GM18520 (cell line): ENCODE results near the gene USP17L10.
"Not testable (repeated sequence)": the region's sequence is repeated elsewhere in the genome, so short reads cannot be mapped to it uniquely, and the experiment has no call there.

Source experiments
- ATAC-seq: cut with Tn5 transposase; IDR thresholded peaks from one replicate; pipeline ENCODE4 v1.9.1; 2021; ENCODE audit not compliant: unreplicated experiment

The USP17L10 gene, protein sequence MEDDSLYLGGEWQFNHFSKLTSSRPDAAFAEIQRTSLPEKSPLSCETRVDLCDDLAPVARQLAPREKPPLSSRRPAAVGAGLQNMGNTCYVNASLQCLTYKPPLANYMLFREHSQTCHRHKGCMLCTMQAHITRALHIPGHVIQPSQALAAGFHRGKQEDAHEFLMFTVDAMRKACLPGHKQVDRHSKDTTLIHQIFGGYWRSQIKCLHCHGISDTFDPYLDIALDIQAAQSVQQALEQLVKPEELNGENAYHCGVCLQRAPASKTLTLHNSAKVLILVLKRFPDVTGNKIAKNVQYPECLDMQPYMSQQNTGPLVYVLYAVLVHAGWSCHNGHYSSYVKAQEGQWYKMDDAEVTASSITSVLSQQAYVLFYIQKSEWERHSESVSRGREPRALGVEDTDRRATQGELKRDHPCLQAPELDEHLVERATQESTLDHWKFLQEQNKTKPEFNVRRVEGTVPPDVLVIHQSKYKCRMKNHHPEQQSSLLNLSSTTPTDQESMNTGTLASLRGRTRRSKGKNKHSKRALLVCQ

DNA sequence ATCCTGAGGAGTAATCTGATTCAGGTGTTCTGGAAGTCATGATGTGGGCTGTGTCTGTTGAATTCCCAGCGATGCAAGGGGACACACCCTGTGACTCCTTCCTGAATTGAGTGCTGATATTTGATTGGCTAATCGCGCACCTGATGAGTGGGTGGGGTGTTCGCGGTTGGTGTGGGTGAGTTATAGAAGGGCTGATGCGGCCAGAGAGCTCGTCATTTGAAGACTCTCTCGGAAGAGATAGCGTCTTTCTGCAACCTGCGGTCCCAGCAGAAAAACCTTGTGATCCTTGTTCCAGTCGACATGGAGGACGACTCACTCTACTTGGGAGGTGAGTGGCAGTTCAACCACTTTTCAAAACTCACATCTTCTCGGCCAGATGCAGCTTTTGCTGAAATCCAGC lies at the start of gene USP17L10:
TSS of gene USP17L10 (plus strand) at position 301 of the 400 bp plus-strand sequence. CDS start at position 301, 0 bp downstream.
- ATAC-seq: not testable (repeated sequence)

DNA sequence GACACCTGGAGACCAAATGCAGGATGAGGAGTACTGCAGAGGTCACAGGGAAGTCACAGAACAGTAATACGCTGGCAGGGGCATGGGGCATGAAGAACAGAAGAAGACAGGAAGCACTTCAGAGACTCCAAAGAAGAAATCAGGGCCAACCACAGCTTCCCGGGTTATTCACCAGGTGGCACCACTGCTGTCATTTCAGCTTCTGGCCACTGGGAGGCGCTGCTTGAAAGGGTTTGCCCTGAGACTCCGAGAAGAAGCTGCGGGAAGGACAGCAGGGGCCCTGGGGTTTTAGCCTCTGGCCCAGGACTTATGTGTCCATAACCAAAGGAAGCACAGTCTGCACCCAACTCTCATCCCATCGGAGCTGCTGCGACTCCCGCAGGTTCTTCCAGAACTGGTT lies 44.5 kb upstream of the USP17L10 start:
- ATAC-seq: not testable (repeated sequence)

DNA sequence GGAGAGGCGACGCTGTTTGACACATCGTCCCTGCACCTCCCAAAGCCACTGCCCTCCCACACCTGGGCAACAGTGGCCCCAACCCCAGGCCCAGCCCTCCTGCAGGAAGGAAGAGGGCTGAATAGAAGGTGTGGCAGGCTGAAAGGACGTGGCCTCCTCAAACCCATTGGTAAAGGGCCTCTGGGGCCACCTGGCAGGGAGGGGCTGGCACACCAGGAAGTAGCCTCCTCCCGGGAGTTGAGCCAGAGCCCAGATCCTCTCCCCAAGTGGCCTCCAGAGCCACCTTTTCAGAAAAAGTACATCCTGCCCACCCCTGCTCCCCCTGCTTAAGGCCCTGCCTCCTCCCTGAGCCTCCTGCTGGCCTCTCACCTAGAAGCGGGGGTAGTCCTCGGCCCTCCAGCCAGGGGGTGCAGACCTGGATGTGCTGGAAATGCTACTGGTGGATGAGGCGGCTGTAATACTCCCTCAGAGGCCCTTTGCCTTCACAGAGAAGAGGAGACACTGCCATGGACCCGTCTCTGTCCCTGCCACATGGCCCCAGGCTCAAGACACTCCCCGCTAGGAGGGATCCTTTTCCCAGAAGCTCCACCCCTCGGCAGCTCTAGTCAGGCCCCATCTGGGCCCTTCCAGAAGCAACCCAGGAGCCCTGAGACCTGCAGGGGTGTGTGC lies 40.5 kb upstream of the USP17L10 start, which contains the start of gene FAM90A26:
TSS of gene FAM90A26 (plus strand) at position 619 of the 669 bp plus-strand sequence. CDS start 2,764 bp downstream, outside the sequence.
- not testable (repeated sequence) for ATAC-seq

DNA sequence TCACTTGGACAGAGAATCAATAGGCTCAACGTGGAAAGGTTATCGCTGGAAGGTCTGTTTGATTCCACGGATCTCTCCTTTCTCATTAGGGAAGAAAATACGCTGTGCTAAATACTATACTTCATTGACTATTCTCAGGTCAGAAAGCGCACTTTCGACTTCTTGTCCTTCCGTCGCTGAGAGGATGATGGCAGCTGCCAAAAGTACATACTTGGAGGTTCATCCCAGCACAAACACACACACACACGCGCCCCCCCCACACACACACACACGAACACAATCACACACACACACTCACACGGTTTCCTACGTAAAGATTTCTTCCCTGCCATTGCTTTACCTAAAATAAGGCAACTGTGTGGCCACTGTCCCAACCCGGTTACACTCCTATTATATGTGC lies 4.2 kb downstream of the USP17L10 start:
- ATAC-seq: not testable (repeated sequence)

DNA sequence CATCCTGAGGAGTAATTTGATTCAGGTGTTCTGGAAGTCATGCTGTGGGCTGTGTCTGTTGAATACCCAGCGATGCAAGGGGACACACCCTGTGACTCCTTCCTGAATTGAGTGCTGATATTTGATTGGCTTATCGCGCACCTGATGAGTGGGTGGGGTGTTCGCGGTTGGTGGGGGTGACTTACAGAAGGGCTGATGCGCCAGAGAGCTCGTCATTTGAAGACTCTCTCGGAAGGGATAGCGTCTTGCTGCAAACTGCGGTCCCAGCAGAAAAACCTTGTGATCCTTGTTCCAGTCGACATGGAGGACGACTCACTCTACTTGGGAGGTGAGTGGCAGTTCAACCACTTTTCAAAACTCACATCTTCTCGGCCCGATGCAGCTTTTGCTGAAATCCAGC lies 4.6 kb downstream of the USP17L10 start, which contains the start of gene USP17L11:
TSS of gene USP17L11 (plus strand) at position 301 of the 400 bp plus-strand sequence. CDS start at position 301, 0 bp downstream.
- ATAC-seq: not testable (repeated sequence)

DNA sequence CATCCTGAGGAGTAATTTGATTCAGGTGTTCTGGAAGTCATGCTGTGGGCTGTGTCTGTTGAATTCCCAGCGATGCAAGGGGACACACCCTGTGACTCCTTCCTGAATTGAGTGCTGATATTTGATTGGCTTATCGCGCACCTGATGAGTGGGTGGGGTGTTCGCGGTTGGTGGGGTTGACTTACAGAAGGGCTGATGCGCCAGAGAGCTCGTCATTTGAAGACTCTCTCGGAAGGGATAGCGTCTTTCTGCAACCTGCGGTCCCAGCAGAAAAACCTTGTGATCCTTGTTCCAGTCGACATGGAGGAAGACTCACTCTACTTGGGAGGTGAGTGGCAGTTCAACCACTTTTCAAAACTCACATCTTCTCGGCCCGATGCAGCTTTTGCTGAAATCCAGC lies 9.4 kb downstream of the USP17L10 start, which contains the start of gene USP17L12:
TSS of gene USP17L12 (plus strand) at position 301 of the 400 bp plus-strand sequence. CDS start at position 301, 0 bp downstream.
- ATAC-seq: not testable (repeated sequence)

DNA sequence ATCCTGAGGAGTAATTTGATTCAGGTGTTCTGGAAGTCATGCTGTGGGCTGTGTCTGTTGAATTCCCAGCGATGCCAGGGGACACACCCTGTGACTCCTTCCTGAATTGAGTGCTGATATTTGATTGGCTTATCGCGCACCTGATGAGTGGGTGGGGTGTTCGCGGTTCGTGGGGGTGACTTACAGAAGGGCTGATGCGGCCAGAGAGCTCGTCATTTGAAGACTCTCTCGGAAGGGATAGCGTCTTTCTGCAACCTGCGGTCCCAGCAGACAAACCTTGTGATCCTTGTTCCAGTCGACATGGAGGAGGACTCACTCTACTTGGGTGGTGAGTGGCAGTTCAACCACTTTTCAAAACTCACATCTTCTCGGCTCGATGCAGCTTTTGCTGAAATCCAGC lies 14.1 kb downstream of the USP17L10 start, which contains the start of gene USP17L13:
TSS of gene USP17L13 (plus strand) at position 301 of the 400 bp plus-strand sequence. CDS start at position 301, 0 bp downstream.
- not testable (repeated sequence) for ATAC-seq

DNA sequence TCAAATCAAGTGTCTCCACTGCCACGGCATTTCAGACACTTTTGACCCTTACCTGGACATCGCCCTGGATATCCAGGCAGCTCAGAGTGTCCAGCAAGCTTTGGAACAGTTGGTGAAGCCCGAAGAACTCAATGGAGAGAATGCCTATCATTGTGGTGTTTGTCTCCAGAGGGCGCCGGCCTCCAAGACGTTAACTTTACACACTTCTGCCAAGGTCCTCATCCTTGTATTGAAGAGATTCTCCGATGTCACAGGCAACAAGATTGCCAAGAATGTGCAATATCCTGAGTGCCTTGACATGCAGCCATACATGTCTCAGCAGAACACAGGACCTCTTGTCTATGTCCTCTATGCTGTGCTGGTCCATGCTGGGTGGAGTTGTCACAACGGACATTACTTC lies 19.8 kb downstream of the USP17L10 start:
- not testable (repeated sequence) for ATAC-seq

DNA sequence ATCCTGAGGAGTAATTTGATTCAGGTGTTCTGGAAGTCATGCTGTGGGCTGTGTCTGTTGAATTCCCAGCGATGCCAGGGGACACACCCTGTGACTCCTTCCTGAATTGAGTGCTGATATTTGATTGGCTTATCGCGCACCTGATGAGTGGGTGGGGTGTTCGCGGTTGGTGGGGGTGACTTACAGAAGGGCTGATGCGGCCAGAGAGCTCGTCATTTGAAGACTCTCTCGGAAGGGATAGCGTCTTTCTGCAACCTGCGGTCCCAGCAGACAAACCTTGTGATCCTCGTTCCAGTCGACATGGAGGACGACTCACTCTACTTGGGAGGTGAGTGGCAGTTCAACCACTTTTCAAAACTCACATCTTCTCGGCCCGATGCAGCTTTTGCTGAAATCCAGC lies 23.6 kb downstream of the USP17L10 start, which contains the start of gene USP17L15:
TSS of gene USP17L15 (plus strand) at position 301 of the 400 bp plus-strand sequence. CDS start at position 301, 0 bp downstream.
- ATAC-seq: not testable (repeated sequence)

DNA sequence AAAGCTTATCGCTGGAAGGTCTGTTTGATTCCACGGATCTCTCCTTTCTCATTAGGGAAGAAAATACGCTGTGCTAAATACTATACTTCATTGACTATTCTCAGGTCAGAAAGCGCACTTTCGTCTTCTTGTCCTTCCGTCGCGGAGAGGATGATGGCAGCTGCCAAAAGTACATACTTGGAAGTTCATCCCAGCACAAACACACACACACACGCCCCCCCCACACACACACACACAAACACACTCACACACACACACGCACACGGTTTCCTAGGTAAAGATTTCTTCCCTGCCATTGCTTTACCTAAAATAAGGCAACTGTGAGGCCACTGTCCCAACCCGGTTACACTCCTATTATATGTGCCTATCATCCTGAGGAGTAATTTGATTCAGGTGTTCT lies 28.0 kb downstream of the USP17L10 start:
- ATAC-seq: not testable (repeated sequence)

DNA sequence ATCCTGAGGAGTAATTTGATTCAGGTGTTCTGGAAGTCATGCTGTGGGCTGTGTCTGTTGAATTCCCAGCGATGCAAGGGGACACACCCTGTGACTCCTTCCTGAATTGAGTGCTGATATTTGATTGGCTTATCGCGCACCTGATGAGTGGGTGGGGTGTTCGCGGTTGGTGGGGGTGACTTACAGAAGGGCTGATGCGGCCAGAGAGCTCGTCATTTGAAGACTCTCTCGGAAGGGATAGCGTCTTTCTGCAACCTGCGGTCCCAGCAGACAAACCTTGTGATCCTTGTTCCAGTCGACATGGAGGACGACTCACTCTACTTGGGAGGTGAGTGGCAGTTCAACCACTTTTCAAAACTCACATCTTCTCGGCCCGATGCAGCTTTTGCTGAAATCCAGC lies 33.1 kb downstream of the USP17L10 start, which contains the start of gene USP17L17:
TSS of gene USP17L17 (plus strand) at position 301 of the 400 bp plus-strand sequence. CDS start at position 301, 0 bp downstream.
- not testable (repeated sequence) for ATAC-seq

DNA sequence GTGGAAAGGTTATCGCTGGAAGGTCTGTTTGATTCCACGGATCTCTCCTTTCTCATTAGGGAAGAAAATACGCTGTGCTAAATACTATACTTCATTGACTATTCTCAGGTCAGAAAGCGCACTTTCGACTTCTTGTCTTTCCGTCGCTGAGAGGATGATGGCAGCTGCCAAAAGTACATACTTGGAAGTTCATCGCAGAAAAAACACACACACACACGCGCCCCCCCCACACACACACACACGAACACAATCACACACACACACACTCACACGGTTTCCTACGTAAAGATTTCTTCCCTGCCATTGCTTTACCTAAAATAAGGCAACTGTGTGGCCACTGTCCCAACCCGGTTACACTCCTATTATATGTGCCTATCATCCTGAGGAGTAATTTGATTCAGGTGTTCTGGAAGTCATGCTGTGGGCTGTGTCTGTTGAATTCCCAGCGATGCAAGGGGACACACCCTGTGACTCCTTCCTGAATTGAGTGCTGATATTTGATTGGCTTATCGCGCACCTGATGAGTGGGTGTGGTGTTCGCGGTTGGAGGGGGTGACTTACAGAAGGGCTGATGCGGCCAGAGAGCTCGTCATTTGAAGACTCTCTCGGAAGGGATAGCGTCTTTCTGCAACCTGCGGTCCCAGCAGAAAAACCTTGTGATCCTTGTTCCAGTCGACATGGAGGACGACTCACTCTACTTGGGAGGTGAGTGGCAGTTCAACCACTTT lies 37.7 kb downstream of the USP17L10 start, which contains the start of gene USP17L18:
TSS of gene USP17L18 (plus strand) at position 678 of the 728 bp plus-strand sequence. CDS start at position 678, 0 bp downstream.
- not testable (repeated sequence) for ATAC-seq

DNA sequence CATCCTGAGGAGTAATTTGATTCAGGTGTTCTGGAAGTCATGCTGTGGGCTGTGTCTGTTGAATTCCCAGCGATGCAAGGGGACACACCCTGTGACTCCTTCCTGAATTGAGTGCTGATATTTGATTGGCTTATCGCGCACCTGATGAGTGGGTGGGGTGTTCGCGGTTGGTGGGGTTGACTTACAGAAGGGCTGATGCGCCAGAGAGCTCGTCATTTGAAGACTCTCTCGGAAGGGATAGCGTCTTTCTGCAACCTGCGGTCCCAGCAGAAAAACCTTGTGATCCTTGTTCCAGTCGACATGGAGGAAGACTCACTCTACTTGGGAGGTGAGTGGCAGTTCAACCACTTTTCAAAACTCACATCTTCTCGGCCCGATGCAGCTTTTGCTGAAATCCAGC lies 42.6 kb downstream of the USP17L10 start, which contains the start of gene USP17L19:
TSS of gene USP17L19 (plus strand) at position 301 of the 400 bp plus-strand sequence. CDS start at position 301, 0 bp downstream.
- ATAC-seq: not testable (repeated sequence)

DNA sequence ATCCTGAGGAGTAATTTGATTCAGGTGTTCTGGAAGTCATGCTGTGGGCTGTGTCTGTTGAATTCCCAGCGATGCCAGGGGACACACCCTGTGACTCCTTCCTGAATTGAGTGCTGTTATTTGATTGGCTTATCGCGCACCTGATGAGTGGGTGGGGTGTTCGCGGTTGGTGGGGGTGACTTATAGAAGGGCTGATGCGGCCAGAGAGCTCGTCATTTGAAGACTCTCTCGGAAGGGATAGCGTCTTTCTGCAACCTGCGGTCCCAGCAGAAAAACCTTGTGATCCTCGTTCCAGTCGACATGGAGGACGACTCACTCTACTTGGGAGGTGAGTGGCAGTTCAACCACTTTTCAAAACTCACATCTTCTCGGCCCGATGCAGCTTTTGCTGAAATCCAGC lies 47.4 kb downstream of the USP17L10 start, which contains the start of gene USP17L20:
TSS of gene USP17L20 (plus strand) at position 301 of the 400 bp plus-strand sequence. CDS start at position 301, 0 bp downstream.
- ATAC-seq: not testable (repeated sequence)
